ENCODE data around the gene NKAIN2. TPM values are rescaled to one million over a fixed set of nuclear protein-coding genes. Genes with fewer than 3 reads are reported as not detected.

NKAIN2 gene
- polyA plus RNA-seq, result not detected

DNA sequence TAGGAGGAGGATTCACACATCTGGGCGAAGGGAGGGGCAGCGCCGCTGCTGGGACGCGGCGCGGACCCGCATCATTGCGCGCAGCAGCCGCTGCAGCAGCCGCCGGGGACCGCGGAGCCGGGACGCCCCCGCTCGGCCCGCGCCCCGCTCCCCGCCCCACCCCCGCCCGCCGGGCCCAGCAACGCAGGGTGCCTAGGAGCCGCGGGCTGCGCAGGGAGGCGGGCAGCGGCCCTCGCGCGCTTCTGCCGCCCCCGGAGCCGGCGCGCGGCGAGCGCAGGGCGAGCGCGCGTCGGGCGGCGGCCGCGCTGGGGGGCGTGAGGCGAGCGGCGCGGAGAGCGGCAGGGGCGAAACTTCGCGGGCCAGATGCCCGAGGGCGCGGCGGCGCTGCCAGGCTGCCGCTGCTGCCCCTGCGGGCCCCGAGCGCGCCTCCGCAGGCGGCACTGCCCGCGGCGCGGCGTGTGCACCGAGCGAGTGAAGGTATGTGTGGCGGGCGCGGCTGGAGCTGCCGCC, at the start of gene NKAIN2:
TSS of gene NKAIN2 (plus strand) at position 362 of the 510 bp plus-strand sequence.
- H3K36me3 Mint-ChIP-seq, result no peaks in the 10 kb centered on the region
- peak within 1 kb of the TSS; percentile 9 to 86 (median 74) for H3K4me3 Mint-ChIP-seq
- peak within 1 kb of the TSS in 1 of 3 donors; percentile 39 for H3K27ac Mint-ChIP-seq
- peaks cover 0 to 8% (median 2%) of the 10 kb centered on the region in 3 donors for H3K4me1 Mint-ChIP-seq
- no peaks in the 10 kb centered on the region for H3K9me3 Mint-ChIP-seq
- peaks cover 27% of the 10 kb centered on the region for H3K27me3 Mint-ChIP-seq

DNA sequence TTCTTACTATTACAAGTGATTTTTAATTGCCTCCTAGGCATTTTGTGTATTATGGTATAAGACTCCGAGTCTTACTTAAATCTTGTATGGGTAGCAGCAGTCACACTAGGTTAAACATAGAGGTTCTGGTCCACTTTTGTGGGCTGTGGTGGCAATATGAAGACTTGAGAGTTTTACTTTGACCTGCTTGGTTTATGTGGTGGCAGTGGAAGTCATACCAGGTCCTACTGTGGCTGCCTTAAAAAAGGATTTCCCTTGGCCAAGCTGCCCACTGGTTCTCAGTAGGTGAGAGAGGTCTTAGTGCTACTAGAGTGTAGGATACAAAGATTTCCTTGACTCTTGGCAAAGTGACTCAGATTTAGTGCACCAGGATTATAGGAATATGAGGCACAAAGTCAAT, 44.2 kb upstream of the NKAIN2 start:
- Mint-ChIP-seq H3K27me3 (no peaks in the 10 kb centered on the region), H3K27ac (no peak overlapping the region), H3K4me1 (no peaks in the 10 kb centered on the region), H3K9me3 (no peaks in the 10 kb centered on the region), H3K4me3 (no peak overlapping the region), H3K36me3 (no peaks in the 10 kb centered on the region)

DNA sequence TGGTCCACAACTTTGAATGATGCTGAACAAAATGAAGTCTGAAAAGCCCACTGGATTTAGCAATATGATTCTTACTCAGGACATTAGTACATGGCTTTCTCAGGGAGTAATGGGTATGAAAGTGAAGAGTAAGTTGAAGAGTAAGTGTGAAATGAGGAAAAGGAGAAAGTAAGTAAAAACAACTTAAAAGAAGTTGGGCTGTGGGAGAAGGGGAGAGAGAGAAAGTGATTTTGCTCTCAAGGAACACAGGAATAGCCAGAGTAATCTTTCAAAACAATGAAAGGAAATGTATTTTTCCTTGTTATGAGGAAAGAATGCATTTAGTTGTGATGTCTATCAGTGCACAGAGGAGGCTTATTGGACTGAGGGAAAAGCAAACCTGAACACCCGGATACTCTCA, 39.8 kb upstream of the NKAIN2 start:
- no peaks in the 10 kb centered on the region for H3K4me1 Mint-ChIP-seq
- no peak overlapping the region for H3K27ac Mint-ChIP-seq
- H3K4me3 Mint-ChIP-seq, result no peak overlapping the region
- H3K9me3 Mint-ChIP-seq, result peaks cover 0 to 5% (median 0%) of the 10 kb centered on the region in 3 donors
- H3K27me3 Mint-ChIP-seq, result no peaks in the 10 kb centered on the region
- no peaks in the 10 kb centered on the region for H3K36me3 Mint-ChIP-seq

DNA sequence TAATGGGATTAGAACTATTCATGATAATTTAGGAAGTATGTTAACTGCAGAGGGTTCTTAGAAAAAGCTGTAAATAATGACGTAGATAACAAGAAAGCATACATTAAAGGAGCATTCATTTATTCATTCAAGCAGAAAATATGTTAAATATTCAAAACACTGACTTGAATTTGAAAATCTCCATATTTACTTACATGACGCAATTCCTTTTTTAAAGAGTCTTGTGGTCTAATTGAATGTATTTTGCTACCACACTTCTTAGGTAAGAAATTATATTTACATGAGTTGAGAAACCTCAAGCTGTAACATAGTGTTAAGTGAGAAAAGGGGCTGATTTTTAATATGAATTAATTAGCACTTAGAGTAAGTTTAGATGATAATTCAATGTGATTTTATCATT, 38.9 kb upstream of the NKAIN2 start:
- no peaks in the 10 kb centered on the region for H3K4me1 Mint-ChIP-seq
- no peaks in the 10 kb centered on the region for H3K27me3 Mint-ChIP-seq
- peaks cover 0 to 5% (median under 1%) of the 10 kb centered on the region in 3 donors for H3K9me3 Mint-ChIP-seq
- H3K27ac Mint-ChIP-seq, result no peak overlapping the region
- H3K36me3 Mint-ChIP-seq, result no peaks in the 10 kb centered on the region
- H3K4me3 Mint-ChIP-seq, result no peak overlapping the region

DNA sequence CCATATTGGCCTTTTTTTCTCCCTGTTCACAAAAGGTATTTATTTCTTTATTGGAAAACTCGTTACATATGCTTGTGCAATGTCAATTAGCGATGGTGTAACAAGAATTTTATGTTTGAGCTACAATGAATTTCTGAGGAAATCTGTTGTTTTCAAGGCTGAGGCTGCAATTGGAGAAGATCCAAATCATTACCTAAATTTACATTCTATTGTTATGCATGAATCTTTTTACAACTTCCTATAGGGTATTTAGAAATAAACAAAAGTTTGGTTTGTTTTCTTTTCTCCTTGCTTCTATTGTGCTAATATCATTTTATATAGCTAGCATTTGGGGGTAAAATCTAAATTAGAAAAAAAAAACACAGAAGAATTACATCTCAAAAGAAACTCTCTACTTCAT, 34.7 kb upstream of the NKAIN2 start:
- Mint-ChIP-seq H3K9me3 (peaks cover 0 to 8% (median 3%) of the 10 kb centered on the region in 3 donors), H3K36me3 (no peaks in the 10 kb centered on the region), H3K27me3 (no peaks in the 10 kb centered on the region), H3K4me1 (no peaks in the 10 kb centered on the region), H3K4me3 (no peak overlapping the region), H3K27ac (no peak overlapping the region)

DNA sequence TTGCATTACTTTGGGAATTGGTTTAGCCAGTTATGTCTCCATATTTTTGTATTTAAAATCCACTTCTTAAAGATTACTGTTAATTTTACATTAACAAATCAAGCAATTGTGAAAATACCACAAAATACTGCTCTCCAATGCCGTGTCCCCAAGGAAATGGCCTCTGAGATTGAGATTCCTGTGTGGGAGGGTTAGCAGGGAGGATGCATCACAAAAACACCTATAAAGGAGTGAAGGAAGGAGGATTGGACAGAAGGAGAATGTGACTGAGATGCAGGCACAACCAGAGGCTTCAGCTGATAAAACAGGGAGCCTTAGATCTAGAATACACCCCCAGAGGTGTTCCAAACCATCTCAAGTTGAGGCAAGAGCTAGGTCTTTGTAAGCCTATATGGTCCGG, 34.2 kb upstream of the NKAIN2 start:
- no peak overlapping the region for H3K4me3 Mint-ChIP-seq
- no peaks in the 10 kb centered on the region for H3K36me3 Mint-ChIP-seq
- peaks cover 0 to 1% (median 0%) of the 10 kb centered on the region in 3 donors for H3K4me1 Mint-ChIP-seq
- H3K27ac Mint-ChIP-seq, result no peak overlapping the region
- no peaks in the 10 kb centered on the region for H3K27me3 Mint-ChIP-seq
- H3K9me3 Mint-ChIP-seq, result peaks cover 0 to 8% (median 5%) of the 10 kb centered on the region in 3 donors

DNA sequence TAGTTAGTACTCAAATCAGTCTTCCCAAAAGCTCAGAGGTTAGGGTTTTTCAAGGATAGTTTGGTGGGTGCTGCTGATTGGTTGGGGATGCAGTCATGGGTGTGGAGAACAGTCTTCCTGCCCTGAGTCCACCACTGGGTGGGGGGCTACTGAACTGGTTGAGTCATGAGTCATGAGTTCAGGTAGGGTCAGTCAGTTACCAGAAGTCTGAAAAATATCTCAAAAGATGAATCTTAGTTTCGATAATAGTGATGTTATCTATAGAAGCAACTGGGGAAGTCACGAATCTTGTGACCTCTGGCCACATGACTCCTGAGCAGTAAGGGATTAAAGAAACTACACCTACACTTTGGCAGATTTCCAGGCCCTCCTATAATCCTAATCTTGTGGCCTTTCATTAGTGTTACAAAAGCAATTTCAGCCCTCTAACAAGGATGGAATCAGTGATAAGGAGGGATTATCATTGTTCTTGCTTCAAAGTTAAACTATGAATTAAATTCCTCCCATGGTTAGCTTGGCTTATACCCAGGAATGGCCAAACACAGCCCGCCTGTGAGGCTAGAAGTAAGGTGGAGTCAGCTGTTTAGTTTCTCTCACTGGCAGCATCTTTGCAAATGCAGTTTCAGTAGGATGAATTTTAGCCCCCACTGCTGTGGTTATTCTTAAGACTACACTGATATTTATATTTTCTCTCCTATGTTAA, 33.3 kb upstream of the NKAIN2 start:
- peaks cover 0 to 2% (median 0%) of the 10 kb centered on the region in 3 donors for H3K4me1 Mint-ChIP-seq
- no peaks in the 10 kb centered on the region for H3K27me3 Mint-ChIP-seq
- H3K27ac Mint-ChIP-seq, result no peak overlapping the region
- peaks cover 0 to 8% (median 6%) of the 10 kb centered on the region in 3 donors for H3K9me3 Mint-ChIP-seq
- no peak overlapping the region for H3K4me3 Mint-ChIP-seq
- no peaks in the 10 kb centered on the region for H3K36me3 Mint-ChIP-seq

DNA sequence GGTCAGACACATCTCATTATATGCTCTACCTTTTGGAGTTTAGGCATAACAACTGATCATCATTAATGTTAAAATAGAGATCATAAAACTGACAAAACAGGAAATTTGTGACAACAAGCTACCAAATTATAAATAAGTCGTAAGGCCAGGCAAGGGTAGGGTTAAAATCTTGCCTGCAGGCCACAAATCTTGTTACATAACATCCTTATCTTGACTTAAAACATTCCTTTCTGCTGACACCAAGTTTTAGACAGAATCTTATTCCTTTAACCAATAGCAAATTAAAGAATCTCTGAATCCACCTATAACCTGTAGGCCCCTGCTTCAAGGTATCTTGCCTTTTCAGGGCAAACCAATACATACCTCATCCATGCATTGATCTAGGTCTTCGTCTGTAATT, 32.5 kb upstream of the NKAIN2 start:
- no peaks in the 10 kb centered on the region for H3K27me3 Mint-ChIP-seq
- no peak overlapping the region for H3K4me3 Mint-ChIP-seq
- H3K36me3 Mint-ChIP-seq, result no peaks in the 10 kb centered on the region
- peaks cover 0 to 8% (median 6%) of the 10 kb centered on the region in 3 donors for H3K9me3 Mint-ChIP-seq
- peaks cover 0 to 2% (median 0%) of the 10 kb centered on the region in 3 donors for H3K4me1 Mint-ChIP-seq
- no peak overlapping the region for H3K27ac Mint-ChIP-seq

DNA sequence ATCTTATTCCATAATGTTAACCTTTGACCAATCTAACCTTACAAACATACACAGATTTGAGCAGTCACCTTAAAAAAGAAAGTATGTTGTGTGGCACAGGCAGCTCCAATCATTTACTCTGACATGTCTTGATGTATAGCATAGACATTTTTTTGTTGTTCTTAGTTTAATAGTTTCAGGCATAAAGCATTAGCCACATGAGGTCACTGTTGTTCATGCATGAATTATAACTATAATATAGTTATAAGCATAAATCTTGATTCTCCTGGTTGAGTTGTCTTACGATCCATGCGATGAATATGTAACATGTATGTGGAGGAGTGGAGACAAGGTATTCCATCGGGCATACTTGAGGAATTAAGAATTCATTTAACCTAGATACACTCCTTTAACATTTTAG, 26.1 kb upstream of the NKAIN2 start:
- H3K36me3 Mint-ChIP-seq, result no peaks in the 10 kb centered on the region
- no peaks in the 10 kb centered on the region for H3K27me3 Mint-ChIP-seq
- H3K4me3 Mint-ChIP-seq, result no peak overlapping the region
- peaks cover 0 to 3% (median 2%) of the 10 kb centered on the region in 3 donors for H3K9me3 Mint-ChIP-seq
- no peak overlapping the region for H3K27ac Mint-ChIP-seq
- peaks cover 0 to 2% (median 0%) of the 10 kb centered on the region in 3 donors for H3K4me1 Mint-ChIP-seq

DNA sequence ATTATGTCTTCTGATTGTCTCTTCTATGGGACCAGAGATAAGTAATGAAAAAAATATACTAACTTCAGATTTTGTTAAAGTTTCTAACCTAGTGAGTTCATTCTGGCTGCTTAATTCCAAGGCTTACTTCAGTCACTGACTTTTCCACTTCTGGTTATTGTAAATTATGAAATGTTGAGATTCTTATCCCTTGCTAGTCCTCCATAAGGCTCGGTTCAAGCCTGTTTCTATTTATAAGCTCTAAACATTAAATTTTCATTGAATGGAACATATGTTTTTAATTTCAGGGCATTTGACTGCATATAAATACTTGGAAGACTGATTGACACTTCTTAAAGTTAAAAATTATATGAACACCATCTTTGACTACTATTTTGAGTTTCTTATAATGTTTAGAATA, 23.6 kb upstream of the NKAIN2 start:
- Mint-ChIP-seq H3K27ac (no peak overlapping the region), H3K4me3 (no peak overlapping the region), H3K9me3 (peaks cover 0 to 2% (median 0%) of the 10 kb centered on the region in 3 donors), H3K4me1 (no peaks in the 10 kb centered on the region), H3K36me3 (no peaks in the 10 kb centered on the region), H3K27me3 (no peaks in the 10 kb centered on the region)

DNA sequence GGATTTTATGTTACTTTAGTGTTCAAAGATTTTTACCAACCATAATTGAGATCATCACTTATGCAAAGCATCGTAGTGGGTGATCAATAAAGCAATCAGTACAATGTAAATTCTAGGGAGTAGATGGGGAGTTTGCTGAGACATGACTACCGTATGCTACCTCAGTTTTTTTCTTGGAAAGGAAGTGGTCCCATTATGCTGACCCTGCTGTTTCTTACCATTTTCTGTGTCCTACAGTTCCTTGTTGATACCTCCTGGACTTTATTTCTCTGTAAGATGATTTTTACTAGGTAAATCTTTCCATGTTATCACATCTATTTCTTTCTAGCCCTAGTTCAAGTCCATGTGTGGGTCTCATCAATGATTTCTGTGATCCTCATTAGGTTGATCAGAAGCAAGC, 19.3 kb upstream of the NKAIN2 start:
- Mint-ChIP-seq H3K27ac (no peak overlapping the region), H3K4me1 (peaks cover 0 to 4% (median 0%) of the 10 kb centered on the region in 3 donors), H3K36me3 (no peaks in the 10 kb centered on the region), H3K27me3 (no peaks in the 10 kb centered on the region), H3K4me3 (no peak overlapping the region), H3K9me3 (peaks cover 0 to 2% (median 0%) of the 10 kb centered on the region in 3 donors)

DNA sequence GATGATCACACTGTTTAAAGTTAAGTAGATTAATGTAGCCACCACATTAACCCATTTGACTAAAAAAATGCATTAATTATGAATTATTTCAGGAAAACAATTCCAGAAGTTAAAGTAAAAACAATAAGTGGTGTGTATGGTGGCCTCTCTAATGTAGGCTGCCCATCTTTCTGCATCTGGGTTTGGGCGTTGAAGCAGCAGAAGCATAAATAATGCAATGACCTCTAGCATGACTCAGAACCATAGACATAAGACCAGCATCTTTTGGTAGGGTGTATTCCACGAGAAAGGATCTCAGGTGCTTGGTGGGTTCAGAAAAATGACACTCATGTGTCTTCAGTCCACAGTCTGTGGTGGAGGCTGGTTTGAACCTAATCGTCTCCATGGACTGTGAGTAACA, 18.6 kb upstream of the NKAIN2 start:
- Mint-ChIP-seq H3K9me3 (peaks cover 0 to 2% (median 0%) of the 10 kb centered on the region in 3 donors), H3K4me3 (no peak overlapping the region), H3K36me3 (no peaks in the 10 kb centered on the region), H3K4me1 (peaks cover 0 to 4% (median 0%) of the 10 kb centered on the region in 3 donors), H3K27me3 (no peaks in the 10 kb centered on the region), H3K27ac (no peak overlapping the region)

DNA sequence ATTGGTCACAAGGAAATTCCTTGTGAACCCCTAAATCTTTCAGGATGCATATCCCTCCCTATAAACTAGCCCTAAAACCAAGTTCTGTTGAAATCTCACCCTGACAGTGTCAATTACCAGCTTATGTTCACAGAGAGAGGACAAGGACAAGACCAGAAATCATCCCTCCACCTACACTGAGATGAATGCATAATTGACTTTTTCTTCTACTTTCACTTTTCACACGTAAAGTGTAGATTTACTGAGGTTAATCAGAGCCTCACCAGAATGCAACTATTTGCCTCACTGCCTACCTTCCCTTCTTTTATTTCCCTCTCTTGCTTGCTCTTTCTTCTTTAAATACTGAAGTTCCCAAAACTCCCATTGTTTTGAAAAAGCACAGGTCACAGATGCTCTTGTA, 15.3 kb upstream of the NKAIN2 start:
- no peaks in the 10 kb centered on the region for H3K9me3 Mint-ChIP-seq
- H3K4me3 Mint-ChIP-seq, result peak overlapping the region in 1 of 4 donors; percentile 30
- no peaks in the 10 kb centered on the region for H3K27me3 Mint-ChIP-seq
- peaks cover 0 to 4% (median 0%) of the 10 kb centered on the region in 3 donors for H3K4me1 Mint-ChIP-seq
- H3K27ac Mint-ChIP-seq, result no peak overlapping the region
- H3K36me3 Mint-ChIP-seq, result no peaks in the 10 kb centered on the region

DNA sequence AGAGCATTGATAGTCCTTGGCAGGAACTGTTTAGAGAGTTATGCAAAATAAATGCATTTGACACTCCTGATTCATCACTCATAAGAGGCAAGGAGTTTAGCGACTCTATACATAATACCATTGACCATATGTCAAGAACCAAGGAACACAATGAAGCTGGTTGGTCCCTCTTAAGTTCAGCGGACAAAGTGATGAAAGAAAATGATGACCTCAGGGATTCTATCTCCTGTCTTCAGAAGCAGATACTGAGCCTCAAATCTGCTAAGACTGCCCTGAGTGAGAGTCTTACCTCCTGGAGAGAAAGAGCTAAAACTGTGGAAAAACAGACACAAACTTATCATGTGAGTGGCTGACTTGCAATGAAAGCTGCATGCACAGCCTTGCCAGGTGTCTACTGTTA, 9.5 kb upstream of the NKAIN2 start:
- no peaks in the 10 kb centered on the region for H3K9me3 Mint-ChIP-seq
- no peak overlapping the region for H3K4me3 Mint-ChIP-seq
- H3K36me3 Mint-ChIP-seq, result no peaks in the 10 kb centered on the region
- H3K27me3 Mint-ChIP-seq, result no peaks in the 10 kb centered on the region
- H3K4me1 Mint-ChIP-seq, result no peaks in the 10 kb centered on the region
- no peak overlapping the region for H3K27ac Mint-ChIP-seq

DNA sequence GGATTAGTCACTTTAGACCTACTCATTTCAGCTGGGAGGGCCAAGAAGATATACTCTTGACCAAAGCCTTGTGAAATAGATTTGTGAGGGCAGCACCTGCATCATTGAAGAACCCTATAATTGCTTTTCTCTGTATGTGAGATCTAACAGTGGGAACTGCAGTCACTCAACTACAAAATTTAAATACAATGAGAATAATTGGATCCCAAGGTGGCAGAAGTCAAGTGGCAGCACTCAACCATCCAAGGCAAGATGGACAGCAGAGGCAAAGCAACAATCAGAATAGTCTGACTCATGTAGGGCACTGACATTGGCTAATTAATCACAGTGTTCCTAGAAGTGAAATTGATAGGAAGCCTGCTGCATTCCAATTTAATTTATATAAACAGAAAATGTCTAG, 8.9 kb upstream of the NKAIN2 start:
- Mint-ChIP-seq H3K9me3 (no peaks in the 10 kb centered on the region), H3K4me1 (no peaks in the 10 kb centered on the region)

DNA sequence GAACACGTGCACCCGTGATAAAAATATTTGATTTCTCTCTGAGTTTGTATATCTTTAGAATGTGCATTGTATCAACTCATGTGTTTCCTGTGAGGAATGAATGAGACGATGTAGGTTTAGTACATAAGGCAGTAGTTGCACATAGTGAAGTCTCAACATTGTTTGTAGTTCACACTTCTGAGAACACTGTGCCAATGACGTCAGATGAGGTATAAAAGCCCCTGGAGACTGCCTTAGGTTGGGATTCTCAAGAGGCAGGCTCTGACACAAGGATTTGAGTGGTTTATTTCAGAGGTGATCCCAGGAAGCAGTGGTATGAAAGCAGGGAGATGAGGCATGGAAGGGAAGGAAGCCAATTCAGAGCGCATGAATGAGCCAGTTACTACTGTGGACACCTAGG, 2.6 kb upstream of the NKAIN2 start:
- Mint-ChIP-seq H3K4me1 (peaks cover 0 to 8% (median 2%) of the 10 kb centered on the region in 3 donors), H3K4me3 (no peak overlapping the region), H3K9me3 (no peaks in the 10 kb centered on the region), H3K27ac (no peak overlapping the region), H3K27me3 (peaks cover 26% of the 10 kb centered on the region), H3K36me3 (no peaks in the 10 kb centered on the region)

More for the DNA sequence above, 8.9 kb upstream of the NKAIN2 start:
- Mint-ChIP-seq H3K27ac (no peak overlapping the region), H3K4me3 (no peak overlapping the region), H3K36me3 (no peaks in the 10 kb centered on the region), H3K27me3 (no peaks in the 10 kb centered on the region)

Measured in IgD-negative memory B cell (primary cell).